Measurements from ENCODE around the gene OR56B1. TPM values are rescaled to one million over a fixed set of nuclear protein-coding genes. Genes with fewer than 3 reads are reported as not detected.
"Not testable (repeated sequence)": the region's sequence is repeated elsewhere in the genome, so short reads cannot be mapped to it uniquely, and the experiment has no call there.

Gene OR56B1
- total RNA-seq, 1 donor: under 0.01 TPM

GRCh38 chr11:5690736-5691135 lies 45.5 kb upstream of the OR56B1 start:
- Histone ChIP-seq H3K36me3 (ENCODE audit: insufficient read depth, low read length) (peaks cover 14% of the 10 kb centered on the region), H2AFZ (ENCODE audit: low read length) (peak overlapping the region; percentile 43)
- DNase-seq (ENCODE audit: insufficient read length, low spot score, missing footprints): peak; percentile 80

GRCh38 chr11:5691238-5691963 lies 44.8 kb upstream of the OR56B1 start:
- Histone ChIP-seq H3K4me3 (ENCODE audit: insufficient read depth, low read length) (peak overlapping the region; percentile 70), H3K4me1 (ENCODE audit: insufficient read depth, low read length) (peaks cover 30% of the 10 kb centered on the region), H3K27ac (ENCODE audit: low read depth, low read length) (peak overlapping the region; percentile 95), H3K4me2 (ENCODE audit: insufficient read depth, low read length) (peak overlapping the region; percentile 88), H3K36me3 (ENCODE audit: insufficient read depth, low read length) (peaks cover 21% of the 10 kb centered on the region), H3K79me2 (ENCODE audit: insufficient read depth, low read length) (peaks cover 49% of the 10 kb centered on the region), H2AFZ (ENCODE audit: low read length) (peak overlapping the region; percentile 43)
- not testable (repeated sequence) for H3K27me3 ChIP-seq (ENCODE audit: insufficient read depth, low read length); DNase-seq (ENCODE audit: insufficient read length, low spot score, missing footprints); H3K9me3 ChIP-seq (ENCODE audit: low read depth, low read length); H4K20me1 ChIP-seq (ENCODE audit: insufficient read depth, low read length)

More at GRCh38 chr11:5690736-5691135, 45.5 kb upstream of the OR56B1 start:
- Histone ChIP-seq H3K27ac (ENCODE audit: low read depth, low read length) (peak overlapping the region; percentile 95), H3K9me3 (ENCODE audit: low read depth, low read length) (no peaks in the 10 kb centered on the region), H3K27me3 (ENCODE audit: insufficient read depth, low read length) (no peaks in the 10 kb centered on the region), H3K4me2 (ENCODE audit: insufficient read depth, low read length) (peak overlapping the region; percentile 88), H3K79me2 (ENCODE audit: insufficient read depth, low read length) (peaks cover 45% of the 10 kb centered on the region), H3K4me1 (ENCODE audit: insufficient read depth, low read length) (peaks cover 30% of the 10 kb centered on the region), H4K20me1 (ENCODE audit: insufficient read depth, low read length) (peaks cover 3% of the 10 kb centered on the region), H3K4me3 (ENCODE audit: insufficient read depth, low read length) (peak overlapping the region; percentile 70)
- TF ChIP-seq, protein P1, sequence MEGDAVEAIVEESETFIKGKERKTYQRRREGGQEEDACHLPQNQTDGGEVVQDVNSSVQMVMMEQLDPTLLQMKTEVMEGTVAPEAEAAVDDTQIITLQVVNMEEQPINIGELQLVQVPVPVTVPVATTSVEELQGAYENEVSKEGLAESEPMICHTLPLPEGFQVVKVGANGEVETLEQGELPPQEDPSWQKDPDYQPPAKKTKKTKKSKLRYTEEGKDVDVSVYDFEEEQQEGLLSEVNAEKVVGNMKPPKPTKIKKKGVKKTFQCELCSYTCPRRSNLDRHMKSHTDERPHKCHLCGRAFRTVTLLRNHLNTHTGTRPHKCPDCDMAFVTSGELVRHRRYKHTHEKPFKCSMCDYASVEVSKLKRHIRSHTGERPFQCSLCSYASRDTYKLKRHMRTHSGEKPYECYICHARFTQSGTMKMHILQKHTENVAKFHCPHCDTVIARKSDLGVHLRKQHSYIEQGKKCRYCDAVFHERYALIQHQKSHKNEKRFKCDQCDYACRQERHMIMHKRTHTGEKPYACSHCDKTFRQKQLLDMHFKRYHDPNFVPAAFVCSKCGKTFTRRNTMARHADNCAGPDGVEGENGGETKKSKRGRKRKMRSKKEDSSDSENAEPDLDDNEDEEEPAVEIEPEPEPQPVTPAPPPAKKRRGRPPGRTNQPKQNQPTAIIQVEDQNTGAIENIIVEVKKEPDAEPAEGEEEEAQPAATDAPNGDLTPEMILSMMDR (IDR thresholded peaks at IDR 0.05; ENCODE audit: extremely low read depth, low read depth, low read length): no peak

DNA sequence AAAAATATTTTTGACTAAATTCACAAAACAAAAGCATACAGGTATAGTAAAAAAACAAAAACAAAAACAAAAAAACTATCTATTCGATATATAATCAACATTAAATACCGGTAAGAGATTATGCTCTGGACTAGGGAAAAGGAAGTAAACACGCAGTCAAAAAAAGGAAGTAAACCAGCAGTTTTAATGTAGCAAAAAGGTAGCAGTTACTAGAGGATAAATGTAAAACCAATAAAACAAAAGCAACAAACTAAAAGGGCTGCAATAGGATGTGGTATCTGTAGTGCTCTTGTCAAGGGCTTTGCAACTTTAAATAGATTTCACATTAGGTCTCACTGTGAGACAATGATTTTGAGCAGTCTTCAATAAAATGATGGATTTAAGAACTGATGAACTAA lies 44.3 kb upstream of the OR56B1 start:
- no peaks in the 10 kb centered on the region for H3K9me3 ChIP-seq (ENCODE audit: low read depth, low read length)

DNA sequence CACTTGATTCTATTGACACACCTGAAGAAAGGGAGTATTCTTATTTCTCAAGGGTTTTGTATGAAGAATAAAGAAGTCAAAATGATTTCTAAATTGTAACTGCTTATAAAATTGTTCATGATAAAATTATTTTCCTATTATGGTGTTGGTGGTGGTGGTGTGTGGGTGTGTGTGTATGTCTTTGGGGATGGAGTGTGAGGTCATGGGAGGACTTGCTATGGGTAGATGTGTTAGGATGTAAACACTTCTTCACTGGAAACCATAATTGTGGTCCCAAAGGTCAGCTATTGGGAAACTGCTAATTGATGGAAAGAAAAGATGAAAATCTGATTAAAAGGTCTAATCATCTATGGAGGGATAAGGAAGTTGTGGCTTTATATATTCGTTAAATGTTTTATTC lies 41.6 kb upstream of the OR56B1 start:
- Histone ChIP-seq H3K4me3 (ENCODE audit: insufficient read depth, low read length) (no peak overlapping the region), H3K27ac (ENCODE audit: low read depth, low read length) (no peak overlapping the region), H3K4me1 (ENCODE audit: insufficient read depth, low read length) (peaks cover 19% of the 10 kb centered on the region), H3K79me2 (ENCODE audit: insufficient read depth, low read length) (peaks cover 45% of the 10 kb centered on the region), H3K4me2 (ENCODE audit: insufficient read depth, low read length) (no peak overlapping the region), H3K36me3 (ENCODE audit: insufficient read depth, low read length) (peaks cover 44% of the 10 kb centered on the region), H2AFZ (ENCODE audit: low read length) (no peak overlapping the region), H4K20me1 (ENCODE audit: insufficient read depth, low read length) (peaks cover 3% of the 10 kb centered on the region), H3K9me3 (ENCODE audit: low read depth, low read length) (no peaks in the 10 kb centered on the region), H3K27me3 (ENCODE audit: insufficient read depth, low read length) (no peaks in the 10 kb centered on the region)
- DNase-seq (ENCODE audit: insufficient read length, low spot score, missing footprints): no peak
- TF ChIP-seq, protein P1 (IDR thresholded peaks at IDR 0.05; ENCODE audit: extremely low read depth, low read depth, low read length): no peak

More for the DNA sequence above, 44.3 kb upstream of the OR56B1 start:
- no peaks in the 10 kb centered on the region for H3K27me3 ChIP-seq (ENCODE audit: insufficient read depth, low read length)
- DNase-seq (ENCODE audit: insufficient read length, low spot score, missing footprints): no peak
- H3K27ac ChIP-seq (ENCODE audit: low read depth, low read length): no peak overlapping the region
- H3K4me2 ChIP-seq (ENCODE audit: insufficient read depth, low read length): peak overlapping the region; percentile 88
- H3K4me1 ChIP-seq (ENCODE audit: insufficient read depth, low read length): peaks cover 30% of the 10 kb centered on the region
- TF ChIP-seq, protein P1 (IDR thresholded peaks at IDR 0.05; ENCODE audit: extremely low read depth, low read depth, low read length): no peak
- H3K4me3 ChIP-seq (ENCODE audit: insufficient read depth, low read length): peak overlapping the region; percentile 70
- H3K79me2 ChIP-seq (ENCODE audit: insufficient read depth, low read length): peaks cover 49% of the 10 kb centered on the region
- H4K20me1 ChIP-seq (ENCODE audit: insufficient read depth, low read length): peaks cover 3% of the 10 kb centered on the region
- no peak overlapping the region for H2AFZ ChIP-seq (ENCODE audit: low read length)
- peaks cover 26% of the 10 kb centered on the region for H3K36me3 ChIP-seq (ENCODE audit: insufficient read depth, low read length)
